ENCODE measurements around the gene LBR.

- TF ChIP-seq CTCF (IDR thresholded peaks at IDR 0.05 in 4 of 5, conservative IDR thresholded peaks at IDR 0.05 in 1 of 5) (no peak), POLR2A (IDR thresholded peaks at IDR 0.05) (peak; percentile 83 to 92)
These were observed 436 bp upstream of the LBR start for GRCh38 chr1:225428068-225428880.

Data from gastrocnemius medialis (tissue), 4 donors.